NCI-H1436 (cell line): Measurements from ENCODE around the gene FECH.
A peak's percentile ranks its signal among the peaks of the same experiment; 100 is the strongest.
"Not testable (repeated sequence)": the region's sequence is repeated elsewhere in the genome, so short reads cannot be mapped to it uniquely, and the experiment has no call there.

Source experiments
- DNase-seq: peaks from one replicate; lab custom pipeline; 2025; lab: John Stamatoyannopoulos, UW

The FECH gene, protein sequence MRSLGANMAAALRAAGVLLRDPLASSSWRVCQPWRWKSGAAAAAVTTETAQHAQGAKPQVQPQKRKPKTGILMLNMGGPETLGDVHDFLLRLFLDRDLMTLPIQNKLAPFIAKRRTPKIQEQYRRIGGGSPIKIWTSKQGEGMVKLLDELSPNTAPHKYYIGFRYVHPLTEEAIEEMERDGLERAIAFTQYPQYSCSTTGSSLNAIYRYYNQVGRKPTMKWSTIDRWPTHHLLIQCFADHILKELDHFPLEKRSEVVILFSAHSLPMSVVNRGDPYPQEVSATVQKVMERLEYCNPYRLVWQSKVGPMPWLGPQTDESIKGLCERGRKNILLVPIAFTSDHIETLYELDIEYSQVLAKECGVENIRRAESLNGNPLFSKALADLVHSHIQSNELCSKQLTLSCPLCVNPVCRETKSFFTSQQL

DNA sequence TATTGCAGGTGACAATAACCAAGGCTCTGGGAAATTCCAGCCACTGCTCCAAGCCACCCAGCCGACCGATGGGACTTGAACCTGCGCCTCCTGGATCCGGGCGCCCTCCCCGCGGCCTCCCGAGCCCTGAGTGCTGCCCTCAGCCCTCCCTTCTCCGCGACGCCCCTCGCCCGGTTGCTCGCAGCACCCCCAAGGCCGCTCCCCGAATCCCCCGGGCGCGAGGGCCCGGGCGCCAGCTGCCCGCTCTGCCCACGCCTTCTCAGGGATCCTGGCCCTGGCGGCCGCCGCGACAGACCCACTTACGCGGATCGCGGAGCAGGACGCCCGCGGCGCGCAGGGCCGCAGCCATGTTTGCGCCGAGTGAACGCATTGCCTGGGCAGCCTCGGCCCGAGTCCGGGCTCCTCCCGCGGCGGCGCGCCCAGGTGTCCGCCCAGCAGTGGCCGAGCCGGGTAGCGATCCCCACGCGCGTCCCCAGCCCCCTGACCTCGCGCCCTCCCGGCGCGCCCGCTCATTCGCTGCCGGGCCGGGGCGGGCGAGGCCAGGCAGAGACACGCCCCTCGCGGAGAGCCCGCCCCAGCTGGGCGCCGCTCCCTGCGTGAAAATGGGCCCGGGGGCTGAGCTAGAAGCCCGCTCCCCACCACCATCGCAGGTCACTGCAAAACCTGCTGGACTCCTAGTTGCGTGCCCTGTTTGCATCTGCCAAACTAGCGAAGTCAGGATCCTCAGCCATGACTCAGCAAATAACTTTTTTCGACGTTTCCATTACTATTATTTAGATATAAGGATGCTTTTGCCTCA, at the start of gene FECH:
Gene FECH, minus strand, starts transcription at position 452 of the 799 bp plus-strand sequence. Its CDS starts 82 bp downstream, at position 370.
- peak; percentile 48 for DNase-seq

DNA sequence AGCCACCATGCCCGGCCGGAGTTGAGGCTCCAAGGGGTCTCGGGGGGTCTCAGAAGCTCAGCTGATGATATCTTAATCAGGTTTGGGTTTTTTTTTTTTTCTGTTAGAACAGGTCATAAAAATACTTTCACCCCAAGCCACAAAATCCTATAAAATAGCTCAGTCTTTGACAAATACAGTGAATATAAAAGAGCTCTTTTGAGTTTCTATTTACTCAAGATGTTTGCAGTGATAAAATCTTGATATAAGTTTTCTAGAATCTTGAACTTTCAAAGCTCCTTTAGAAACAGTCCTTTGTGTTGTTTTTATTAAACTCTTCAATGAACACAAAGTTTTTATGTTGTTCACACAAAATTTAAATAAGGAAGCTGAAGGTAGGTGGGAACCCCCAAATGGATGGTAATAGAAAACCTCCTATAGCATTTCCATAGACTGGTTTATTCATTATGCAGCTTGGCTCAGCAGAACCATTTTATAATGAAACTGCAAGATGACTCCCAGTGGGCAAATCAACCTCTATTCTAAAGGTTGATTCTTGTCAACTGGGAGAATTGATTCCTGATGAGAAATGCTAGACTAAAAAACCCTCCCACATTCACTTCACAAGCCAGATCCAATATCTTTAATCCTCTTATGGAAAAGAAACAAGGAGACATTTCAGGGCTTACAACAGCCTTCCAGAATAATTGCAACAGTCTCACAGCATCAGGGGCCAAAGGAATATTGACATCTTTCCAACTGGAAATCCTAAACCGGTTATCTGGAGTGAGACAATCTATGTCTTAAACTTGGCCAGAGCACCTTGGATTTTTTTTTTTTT, 48.7 kb upstream of the FECH start:
- no peak for DNase-seq

DNA sequence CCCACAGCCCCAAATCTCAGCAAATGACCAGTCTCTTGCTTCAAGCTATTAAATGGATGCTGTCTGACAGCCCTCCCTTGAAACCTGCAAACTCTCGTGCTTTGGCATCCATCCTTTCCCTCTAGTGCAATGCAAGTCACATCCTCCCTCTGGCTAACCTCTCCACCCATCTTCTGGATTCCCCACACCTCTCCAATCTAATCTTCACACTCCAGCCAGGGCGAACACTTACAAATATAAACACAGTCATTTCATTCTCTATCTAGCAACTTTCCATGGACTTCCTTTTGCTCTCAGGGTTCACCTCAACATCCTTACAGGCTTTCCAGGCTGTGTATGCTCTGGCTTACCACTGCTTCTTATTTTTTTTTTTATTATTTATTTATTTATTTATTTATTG, 45.2 kb upstream of the FECH start:
- DNase-seq = no peak

DNA sequence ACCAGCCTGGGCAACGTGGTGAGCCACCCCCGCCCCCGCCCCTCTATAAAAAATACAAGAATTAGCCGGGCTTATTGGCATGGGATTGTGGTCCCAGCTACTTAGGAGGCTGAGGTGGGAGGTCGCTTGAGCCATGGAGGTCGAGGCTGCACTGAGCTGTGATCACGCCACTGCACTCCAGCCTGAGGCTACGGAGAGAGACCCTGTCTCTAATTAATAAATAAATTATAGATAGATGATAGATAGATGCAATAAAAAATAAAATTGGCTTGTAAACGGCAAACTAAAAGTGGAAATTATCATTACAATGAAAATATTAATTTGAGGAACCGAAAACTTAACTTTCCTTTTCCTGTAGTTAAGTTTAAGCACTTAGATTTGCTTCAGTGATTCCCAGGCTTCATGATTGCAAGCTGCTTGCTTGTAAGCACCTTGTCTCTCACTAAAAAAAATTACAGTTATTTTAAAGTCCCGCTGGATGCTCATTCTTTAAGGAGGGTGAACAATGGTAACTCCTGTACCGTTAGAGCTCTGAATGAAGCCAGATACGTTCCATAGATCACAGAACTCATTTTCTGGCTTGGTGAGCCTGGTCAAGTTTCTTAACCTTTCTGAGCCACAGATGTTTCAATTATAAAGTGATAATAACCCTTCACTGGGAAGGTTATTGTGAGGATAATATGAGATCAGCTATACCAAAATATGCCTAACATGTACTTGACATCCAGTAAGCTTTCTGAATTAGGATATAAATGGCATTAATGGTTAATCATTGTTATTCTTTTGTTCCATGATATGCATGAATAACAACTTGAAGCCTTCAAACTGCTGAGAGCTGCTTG, 44.5 kb upstream of the FECH start:
- no peak for DNase-seq

DNA sequence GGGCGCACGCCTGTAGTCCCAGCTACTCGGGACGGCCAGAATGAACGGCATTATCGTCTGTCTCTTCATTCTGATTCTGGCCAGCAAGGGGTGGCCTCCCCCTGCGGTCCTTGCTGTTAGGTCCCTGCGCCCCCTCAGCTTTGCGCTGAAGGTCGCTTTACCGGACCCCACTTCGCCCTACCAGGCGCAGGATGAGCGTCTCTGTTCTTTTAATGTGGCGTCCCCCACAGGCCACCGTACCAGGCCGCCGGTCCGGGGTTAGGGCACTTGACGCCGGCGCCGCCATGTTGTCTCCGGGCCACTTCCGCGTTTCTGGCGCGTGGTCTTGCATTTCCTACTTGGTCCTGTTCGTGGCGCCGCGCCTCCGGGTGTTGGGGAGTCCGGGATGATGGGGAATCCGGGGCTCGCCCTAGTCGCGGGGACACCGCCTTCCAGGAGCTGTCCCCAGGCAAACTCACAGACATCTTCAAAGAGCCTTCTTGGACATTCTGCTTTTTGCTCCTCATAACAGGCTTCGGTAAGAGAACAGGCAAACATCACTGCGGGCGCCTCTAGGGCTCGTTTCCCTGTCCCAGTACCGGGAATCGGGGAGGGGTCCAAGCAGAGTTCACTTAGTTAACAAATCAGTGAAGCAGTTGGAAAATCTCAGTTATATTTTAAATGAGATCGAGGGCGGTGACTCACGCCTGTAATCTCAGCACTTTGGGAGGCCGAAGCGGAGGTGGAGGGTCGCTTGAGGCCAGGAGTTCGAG, 43.7 kb upstream of the FECH start:
- peak; percentile 91 for DNase-seq

DNA sequence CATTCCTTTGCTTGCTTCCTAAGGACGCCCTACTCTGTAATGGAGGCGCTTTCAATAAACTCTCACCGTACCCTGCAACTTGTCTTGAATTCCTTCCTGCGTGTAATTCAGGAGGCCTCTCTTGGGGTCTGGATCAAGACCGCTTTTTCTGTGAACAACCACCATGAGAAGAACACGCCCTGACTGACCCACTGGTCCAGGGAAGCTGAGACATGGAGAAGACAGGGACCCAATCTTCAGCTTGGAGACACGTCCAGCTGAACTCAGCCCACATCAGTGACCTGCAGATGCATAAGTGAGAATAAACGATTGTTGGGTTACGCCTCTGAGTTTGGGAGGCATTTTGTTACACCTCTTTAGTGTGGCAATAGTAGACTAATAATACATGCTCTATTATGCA, 42.9 kb upstream of the FECH start:
- no peak for DNase-seq

DNA sequence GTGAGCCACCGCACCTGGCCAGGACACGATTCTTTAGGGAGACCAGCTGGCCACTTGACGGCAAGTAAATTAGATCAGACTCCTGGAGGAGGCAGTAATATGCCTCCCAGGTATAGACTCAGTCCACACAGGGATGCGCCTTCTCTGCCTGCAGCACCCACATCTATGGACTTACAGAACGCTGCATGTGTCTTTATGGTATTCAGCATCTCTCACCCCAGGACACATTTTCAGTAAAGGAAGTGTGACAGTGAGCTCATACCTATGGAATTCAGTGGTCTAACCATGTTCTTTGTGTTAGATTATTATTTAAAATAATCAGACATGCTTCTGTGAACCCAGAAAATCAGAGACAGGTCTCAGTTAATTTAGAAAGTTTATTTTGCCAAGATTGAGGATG, 41.0 kb upstream of the FECH start:
- DNase-seq = no peak

DNA sequence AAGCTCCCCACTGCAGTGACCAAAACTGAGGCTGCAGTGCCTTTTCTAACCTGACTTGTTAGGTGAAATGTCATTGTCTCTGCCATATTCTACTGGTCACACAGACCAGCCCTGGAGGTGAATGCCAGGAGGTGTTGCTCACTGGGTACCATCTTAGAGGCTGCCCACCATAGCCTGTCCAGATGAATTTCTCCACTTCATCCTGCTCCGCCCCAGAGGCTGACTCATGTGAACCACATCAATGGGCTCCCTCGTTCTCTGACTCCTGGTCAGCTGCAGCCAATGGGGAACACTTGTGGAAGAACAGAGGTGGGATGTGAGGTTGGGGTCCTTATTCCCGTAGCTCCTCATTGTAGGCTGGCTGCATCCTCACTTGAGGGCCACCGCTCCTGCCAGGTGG, 38.5 kb upstream of the FECH start:
- DNase-seq = no peak

DNA sequence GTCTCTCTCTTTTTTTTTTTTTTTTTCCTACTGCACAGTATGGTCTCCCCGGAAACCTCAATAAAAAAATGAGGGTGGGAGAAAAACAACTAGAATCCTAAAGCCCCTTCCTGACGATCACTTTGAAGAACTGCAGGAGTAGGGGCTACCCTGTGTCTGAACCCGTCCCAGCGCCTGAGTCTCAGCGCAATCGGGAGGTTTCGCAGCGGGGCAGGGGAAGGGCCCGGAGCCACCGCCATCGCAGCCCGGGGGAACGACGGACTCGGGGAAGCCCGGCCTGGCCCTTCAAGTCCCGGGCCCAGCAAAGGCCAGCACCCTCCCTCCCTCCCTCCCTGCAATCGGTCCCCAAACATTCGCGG, 34.7 kb upstream of the FECH start:
- DNase-seq = no peak

DNA sequence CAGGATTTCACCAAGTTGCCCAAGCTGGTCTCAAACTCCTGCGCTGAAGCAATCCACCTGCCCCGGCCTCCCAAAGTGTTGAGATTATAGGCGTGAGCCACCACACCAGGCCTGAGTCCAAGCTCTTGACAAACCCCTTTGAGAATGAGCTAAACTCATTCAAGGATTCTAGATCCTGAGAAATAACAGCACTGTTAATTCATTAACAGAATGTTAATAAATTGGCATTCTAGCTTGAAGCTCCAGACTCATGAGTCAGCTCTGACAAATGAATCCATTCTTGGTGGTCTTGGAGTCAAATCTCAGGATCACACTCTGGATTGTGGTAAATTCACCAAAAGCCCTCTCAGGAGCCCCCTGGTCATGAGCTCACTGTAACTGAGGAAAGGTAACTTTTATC, 33.4 kb upstream of the FECH start:
- no peak for DNase-seq

DNA sequence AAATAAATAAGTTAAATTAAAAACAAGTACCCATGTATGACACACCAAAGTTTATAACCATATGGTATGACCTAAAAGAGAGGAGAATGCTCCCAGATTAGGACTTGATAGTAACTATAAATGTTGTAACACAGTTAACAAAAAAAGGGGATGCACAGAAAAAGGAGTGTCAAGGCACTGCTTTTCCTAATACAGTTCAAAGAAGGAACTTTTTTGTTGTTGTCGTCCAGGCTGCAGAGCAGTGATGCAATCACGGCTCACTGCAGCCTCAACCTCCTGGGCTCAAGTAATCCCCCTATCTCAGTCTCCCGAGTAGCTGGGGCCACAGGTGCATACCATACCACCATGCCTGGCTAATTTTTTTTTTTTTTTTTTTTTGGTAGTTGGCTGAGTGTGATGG, 32.4 kb upstream of the FECH start:
- DNase-seq = no peak

DNA sequence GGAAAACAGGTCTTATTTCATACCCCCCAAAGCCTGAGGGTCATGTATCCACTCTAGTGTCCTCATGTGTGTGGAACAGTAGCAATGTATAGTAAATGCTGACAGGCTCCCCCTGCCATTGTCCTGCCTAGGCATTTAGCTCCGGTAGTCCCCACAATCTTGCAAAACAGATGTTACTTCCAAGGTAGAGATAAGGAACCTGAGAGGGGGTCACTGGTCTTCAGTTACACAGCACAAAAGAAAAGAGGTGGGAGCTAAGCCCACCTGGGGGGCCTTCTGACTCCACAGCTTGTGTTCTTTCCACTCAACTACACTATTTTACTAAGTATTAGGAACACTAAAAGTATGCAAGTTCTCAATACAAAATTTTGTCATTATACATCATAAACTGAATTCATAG, 17.4 kb upstream of the FECH start:
- DNase-seq = no peak

DNA sequence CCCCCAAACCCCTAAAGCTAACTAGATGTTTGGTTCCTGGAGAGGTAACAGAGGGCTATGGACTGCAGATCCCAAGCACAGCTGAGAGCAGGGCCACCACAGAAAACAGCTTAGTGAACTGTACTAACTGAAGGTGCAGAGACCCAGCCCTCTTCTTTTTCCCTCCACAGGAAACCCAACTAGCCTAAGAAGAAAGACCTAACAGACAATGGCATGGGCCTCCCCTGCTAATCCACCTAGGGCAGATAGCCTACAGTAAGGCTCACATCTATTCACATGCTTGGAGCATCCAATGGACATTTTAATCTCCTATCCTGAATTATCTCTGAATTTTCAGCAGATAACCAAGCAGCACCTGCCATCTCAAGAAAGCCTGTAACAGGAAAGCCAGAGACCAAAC, 8.8 kb upstream of the FECH start:
- no peak for DNase-seq

DNA sequence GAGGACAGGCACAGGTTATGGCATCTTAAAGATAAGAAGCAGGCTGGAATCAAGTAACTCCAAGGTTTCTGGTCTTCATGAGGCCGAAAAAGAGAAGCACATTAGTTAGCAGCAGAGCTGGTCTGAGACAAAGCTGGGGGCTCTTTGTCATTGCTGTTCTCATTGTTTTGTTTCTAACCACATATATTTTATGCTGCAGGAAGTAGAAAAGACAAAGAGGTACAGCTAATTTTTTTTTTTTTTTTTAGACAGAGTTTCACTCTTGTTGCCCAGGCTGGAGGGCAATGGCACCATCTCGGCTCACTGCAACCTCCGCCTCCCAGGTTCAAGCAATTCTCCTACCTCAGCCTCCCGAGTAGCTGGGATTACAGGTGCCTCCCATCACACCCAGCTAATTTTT, 6.2 kb upstream of the FECH start:
- DNase-seq = not testable (repeated sequence)

DNA sequence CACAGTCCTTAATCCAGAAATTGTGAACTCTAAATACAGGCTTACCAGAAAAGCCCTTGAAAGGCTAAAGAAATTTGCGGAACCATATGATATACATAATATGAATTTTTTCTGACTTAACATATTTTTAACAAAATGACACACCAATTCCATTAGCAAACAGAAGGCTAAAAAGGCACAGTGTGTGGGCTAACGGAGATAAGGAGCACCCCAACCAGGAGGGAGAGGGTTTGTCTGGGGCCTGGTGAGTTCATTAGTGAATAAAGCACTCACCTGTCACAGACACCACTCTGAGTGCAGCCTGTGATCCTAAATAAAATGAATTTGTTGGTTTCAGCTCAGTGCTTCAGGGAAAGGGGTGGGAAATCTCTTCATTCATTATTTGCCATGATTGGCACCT, 2.7 kb upstream of the FECH start:
- DNase-seq = no peak

DNA sequence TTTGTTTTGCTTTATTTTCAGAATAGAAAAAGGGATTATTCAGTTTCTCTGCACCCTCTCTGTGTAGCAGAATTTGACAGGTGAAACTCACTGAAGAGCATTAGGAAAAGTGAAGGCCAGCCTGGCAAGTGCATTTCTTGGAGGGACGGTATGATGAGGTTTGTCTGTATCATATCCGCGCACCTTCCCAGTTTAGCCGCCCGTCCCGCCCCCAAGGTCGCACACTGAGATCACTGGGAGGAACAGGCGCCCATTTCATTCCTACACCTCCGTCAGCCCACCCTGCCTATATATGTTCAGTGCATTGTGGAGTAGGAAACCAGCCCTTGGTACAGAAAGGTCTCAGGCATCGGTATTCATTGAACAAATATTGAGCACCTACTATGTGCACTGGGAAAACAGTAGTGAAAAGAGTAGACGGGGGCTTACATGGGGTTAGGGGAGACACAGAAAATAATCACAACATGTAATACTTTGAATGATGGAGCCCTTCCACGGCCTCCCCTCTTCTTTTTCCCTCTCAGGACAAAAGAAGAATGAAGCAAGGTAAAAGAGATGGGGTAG, 678 bp upstream of the FECH start:
- DNase-seq = no peak

DNA sequence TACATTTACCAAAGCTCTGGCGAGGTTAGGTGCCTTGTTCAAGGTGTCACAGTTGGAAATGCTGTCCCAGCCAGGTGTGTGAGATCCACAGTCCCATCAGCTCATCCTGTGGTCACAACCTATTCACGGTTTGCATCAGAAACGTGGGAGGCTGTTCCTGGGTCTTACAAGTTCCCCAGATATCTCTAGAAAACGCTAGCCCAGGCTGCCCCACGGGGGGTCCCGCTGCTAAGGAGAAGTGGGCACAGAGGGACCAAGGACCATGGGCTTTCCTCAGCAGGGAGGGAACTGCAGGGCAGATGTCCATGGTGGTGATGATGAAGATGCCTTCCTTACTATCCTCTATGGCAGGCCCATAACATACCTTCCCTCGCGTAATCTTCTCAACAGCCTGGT, 649 bp downstream of the FECH start:
- DNase-seq = no peak

DNA sequence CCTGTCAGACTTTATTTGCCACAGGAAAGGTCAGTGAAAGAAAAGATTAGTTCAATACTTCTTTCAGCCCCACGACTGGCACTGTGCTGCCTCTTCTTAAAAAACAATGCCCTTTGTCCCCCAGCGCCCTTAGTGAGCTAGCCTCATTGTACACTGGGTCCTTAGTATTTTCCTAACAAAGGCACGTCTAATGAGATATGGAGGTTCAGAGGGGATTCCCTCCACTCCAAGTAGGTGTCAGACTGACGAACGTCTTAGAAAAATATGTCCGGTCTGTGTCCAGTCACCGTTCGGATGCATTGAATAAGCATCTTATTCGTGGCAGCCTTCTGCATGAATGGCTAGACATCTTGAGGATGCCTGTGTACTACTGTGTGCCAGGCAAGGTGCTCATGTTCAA, 1.1 kb downstream of the FECH start:
- no peak for DNase-seq

DNA sequence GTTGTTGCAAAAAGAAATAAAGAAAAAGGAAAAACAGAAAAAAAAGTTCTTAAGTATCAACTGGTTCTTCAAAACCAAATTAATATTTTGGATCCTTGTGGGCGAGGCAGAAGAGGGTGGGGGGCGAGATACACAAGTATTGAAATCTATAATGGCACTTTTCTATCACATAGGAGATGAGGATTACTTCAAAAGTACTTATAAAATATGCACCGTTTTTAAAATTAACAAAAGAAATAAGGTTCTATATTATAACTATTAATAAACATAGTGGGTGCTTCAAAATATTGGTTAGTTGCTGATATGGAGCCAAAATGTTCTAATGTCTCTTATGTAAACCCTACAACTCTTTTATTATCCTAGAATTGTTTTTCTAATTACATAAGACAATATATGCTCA, 2.1 kb downstream of the FECH start:
- DNase-seq = no peak

DNA sequence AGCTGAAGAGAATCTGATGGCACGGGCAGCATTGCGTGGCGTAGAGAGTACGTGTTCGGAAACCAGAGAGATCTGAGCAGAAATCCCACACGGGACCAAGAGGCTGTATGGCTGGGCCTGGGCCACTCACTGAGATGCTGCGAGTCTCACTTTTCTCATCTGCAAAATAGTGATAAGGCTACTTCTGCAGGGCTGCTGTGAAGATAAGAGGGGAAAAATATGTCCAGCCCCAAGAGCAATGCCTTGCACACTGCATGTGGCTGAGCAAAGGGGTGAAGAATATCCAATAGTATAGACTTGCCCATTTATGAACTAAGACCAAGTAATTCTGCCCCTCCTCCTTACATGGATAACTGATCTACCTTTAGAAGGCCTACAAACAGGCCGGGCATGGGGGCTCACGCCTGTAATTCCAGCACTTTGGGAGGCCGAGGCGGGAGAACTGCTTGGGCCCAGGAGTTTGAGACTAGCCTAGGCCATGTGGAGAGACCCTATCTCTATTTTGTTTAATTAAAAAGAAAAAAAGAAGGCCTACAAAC, 3.1 kb downstream of the FECH start:
- DNase-seq = no peak
